ENCODE results near the gene SPSB1.

Gene SPSB1

DNA sequence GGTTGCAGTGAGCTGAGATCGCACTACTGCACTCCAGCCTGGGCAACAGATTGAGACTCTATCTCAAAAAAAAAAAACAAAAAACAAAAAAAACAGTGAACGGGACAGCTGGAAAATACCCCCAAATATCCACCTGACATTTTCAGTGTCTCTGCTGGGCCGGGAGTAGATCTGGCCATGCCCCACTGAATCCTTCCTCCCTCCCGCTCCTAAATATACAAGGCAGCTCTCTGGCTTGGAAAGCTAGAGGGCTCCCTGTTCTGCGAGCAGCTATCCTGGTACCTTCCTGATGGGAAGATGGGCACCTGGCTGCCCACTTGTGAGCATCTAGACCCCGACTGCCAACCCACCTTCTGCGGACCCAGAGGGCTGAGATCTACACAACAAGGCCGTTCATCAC is 21.4 kb downstream of the SPSB1 start:
- no peak overlapping the region for H3K9ac ChIP-seq (ENCODE audit: low read length)
- H3K9me2 ChIP-seq (replicated peaks; ENCODE audit: insufficient read depth, low read length): no peaks in the 10 kb centered on the region
- H3K36me3 ChIP-seq (replicated peaks; ENCODE audit: insufficient read depth, low read length): no peaks in the 10 kb centered on the region
- no peaks in the 10 kb centered on the region for H3K27me3 ChIP-seq (replicated peaks; ENCODE audit: insufficient read depth, low read length)
- no peaks in the 10 kb centered on the region for H3K9me3 ChIP-seq (replicated peaks; ENCODE audit: insufficient read depth, low read length)
- no peak overlapping the region for H3K4me3 ChIP-seq (ENCODE audit: low read length)
- TF ChIP-seq CTCF (IDR thresholded peaks at IDR 0.05; ENCODE audit: low read length) (no peak), EZH2phosphoT487 (IDR thresholded peaks at IDR 0.05; ENCODE audit: low read length) (no peak), EZH2 (optimal IDR thresholded peaks at IDR 0.05; ENCODE audit: low read depth, low read length) (no peak)
- H3K79me2 ChIP-seq (ENCODE audit: low read length): no peaks in the 10 kb centered on the region; the same call in 1 of the 2 replicates
- H2AFZ ChIP-seq (ENCODE audit: low read length): no peak overlapping the region
- H3K27ac ChIP-seq (ENCODE audit: low read length): no peak overlapping the region
- no peak overlapping the region for H3K4me2 ChIP-seq (ENCODE audit: low read depth, low read length)
- DNase-seq: no peak
- no peaks in the 10 kb centered on the region for H4K20me1 ChIP-seq (ENCODE audit: insufficient read depth, low read length)
- H3K4me1 ChIP-seq (ENCODE audit: low read length): peaks cover 15% of the 10 kb centered on the region
- no peaks in the 10 kb centered on the region for H3F3A ChIP-seq (ENCODE audit: insufficient read depth, low read length)

GRCh38 chr1:9314711-9315379 is 22.2 kb downstream of the SPSB1 start:
- Histone ChIP-seq H3F3A (ENCODE audit: insufficient read depth, low read length) (no peaks in the 10 kb centered on the region), H3K4me2 (ENCODE audit: low read depth, low read length) (0 out of 2 replicates have a peak overlapping the region, but pooled peaks have one; percentile 3), H3K79me2 (ENCODE audit: low read length) (no peaks in the 10 kb centered on the region; the same call in 1 of the 2 replicates), H2AFZ (ENCODE audit: low read length) (no peak overlapping the region), H3K9me2 (replicated peaks; ENCODE audit: insufficient read depth, low read length) (no peaks in the 10 kb centered on the region), H3K27me3 (replicated peaks; ENCODE audit: insufficient read depth, low read length) (no peaks in the 10 kb centered on the region), H3K9ac (ENCODE audit: low read length) (no peak overlapping the region), H3K4me1 (ENCODE audit: low read length) (peaks cover 15% of the 10 kb centered on the region), H3K9me3 (replicated peaks; ENCODE audit: insufficient read depth, low read length) (no peaks in the 10 kb centered on the region), H3K4me3 (ENCODE audit: low read length) (no peak overlapping the region), H3K27ac (ENCODE audit: low read length) (peak overlapping the region; percentile 41; the same call in 1 of the 2 replicates), H3K36me3 (replicated peaks; ENCODE audit: insufficient read depth, low read length) (no peaks in the 10 kb centered on the region), H4K20me1 (ENCODE audit: insufficient read depth, low read length) (no peaks in the 10 kb centered on the region)
- no peak for DNase-seq
- TF ChIP-seq EZH2phosphoT487 (IDR thresholded peaks at IDR 0.05; ENCODE audit: low read length) (no peak), CTCF (IDR thresholded peaks at IDR 0.05; ENCODE audit: low read length) (no peak), EZH2 (optimal IDR thresholded peaks at IDR 0.05; ENCODE audit: low read depth, low read length) (no peak)

DNA sequence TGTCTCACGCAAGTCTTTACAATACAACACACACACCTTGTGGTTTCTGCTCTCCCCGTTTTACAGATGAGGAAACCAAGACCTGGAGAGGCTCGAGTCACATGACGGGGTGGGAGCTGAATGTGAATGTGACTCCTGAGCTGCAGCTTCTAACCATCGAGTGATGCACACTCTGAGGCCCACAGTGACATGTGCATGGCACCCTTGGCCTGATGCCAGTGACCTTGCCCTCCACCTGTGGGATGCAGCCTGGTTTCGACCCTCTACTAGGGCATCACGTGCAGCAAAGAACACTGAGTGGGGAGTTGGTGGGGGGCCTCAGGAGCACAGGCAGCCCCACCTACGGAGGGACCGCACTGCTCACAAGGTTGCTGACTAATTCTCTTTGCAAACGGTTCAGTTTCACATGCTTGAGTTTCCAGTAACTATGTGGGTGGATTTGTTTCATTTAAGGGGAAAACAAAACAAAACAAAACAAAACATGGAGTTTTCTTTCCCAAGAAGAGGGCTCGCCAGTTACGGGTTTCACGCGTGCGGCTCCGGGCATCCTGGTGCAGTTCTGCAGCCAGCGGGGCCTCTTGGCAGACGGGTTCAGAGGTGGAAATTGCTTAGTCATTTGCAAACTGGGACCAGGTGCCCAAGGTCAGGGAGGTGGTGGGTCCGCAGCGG is 22.9 kb downstream of the SPSB1 start:
- H3F3A ChIP-seq (ENCODE audit: insufficient read depth, low read length): no peaks in the 10 kb centered on the region
- no peaks in the 10 kb centered on the region for H4K20me1 ChIP-seq (ENCODE audit: insufficient read depth, low read length)
- no peak overlapping the region for H2AFZ ChIP-seq (ENCODE audit: low read length)
- H3K79me2 ChIP-seq (ENCODE audit: low read length): no peaks in the 10 kb centered on the region; the same call in 1 of the 2 replicates
- H3K4me2 ChIP-seq (ENCODE audit: low read depth, low read length): 0 out of 2 replicates have a peak overlapping the region, but pooled peaks have one; percentile 3
- no peaks in the 10 kb centered on the region for H3K9me2 ChIP-seq (replicated peaks; ENCODE audit: insufficient read depth, low read length)
- H3K9ac ChIP-seq (ENCODE audit: low read length): no peak overlapping the region
- DNase-seq: peak; percentile 52
- H3K27me3 ChIP-seq (replicated peaks; ENCODE audit: insufficient read depth, low read length): no peaks in the 10 kb centered on the region
- peaks cover 15% of the 10 kb centered on the region for H3K4me1 ChIP-seq (ENCODE audit: low read length)
- H3K27ac ChIP-seq (ENCODE audit: low read length): peak overlapping the region; percentile 41; the same call in 1 of the 2 replicates
- H3K9me3 ChIP-seq (replicated peaks; ENCODE audit: insufficient read depth, low read length): no peaks in the 10 kb centered on the region
- H3K36me3 ChIP-seq (replicated peaks; ENCODE audit: insufficient read depth, low read length): no peaks in the 10 kb centered on the region
- no peak for TF ChIP-seq EZH2 (optimal IDR thresholded peaks at IDR 0.05; ENCODE audit: low read depth, low read length)
- no peak for TF ChIP-seq EZH2phosphoT487 (IDR thresholded peaks at IDR 0.05; ENCODE audit: low read length)
- no peak for TF ChIP-seq CTCF (IDR thresholded peaks at IDR 0.05; ENCODE audit: low read length)
- H3K4me3 ChIP-seq (ENCODE audit: low read length): no peak overlapping the region
